Measurements from ENCODE around the gene N4BP2L1. TPM values are rescaled to one million over a fixed set of nuclear protein-coding genes. Genes with fewer than 3 reads are reported as not detected.

The N4BP2L1 gene
- polyA plus RNA-seq (2013, experiment 1 of 2; ENCODE audit: insufficient read length): 0.73 TPM
- 1.1 TPM for polyA plus RNA-seq (2013, experiment 2 of 2; ENCODE audit: insufficient read length)

DNA sequence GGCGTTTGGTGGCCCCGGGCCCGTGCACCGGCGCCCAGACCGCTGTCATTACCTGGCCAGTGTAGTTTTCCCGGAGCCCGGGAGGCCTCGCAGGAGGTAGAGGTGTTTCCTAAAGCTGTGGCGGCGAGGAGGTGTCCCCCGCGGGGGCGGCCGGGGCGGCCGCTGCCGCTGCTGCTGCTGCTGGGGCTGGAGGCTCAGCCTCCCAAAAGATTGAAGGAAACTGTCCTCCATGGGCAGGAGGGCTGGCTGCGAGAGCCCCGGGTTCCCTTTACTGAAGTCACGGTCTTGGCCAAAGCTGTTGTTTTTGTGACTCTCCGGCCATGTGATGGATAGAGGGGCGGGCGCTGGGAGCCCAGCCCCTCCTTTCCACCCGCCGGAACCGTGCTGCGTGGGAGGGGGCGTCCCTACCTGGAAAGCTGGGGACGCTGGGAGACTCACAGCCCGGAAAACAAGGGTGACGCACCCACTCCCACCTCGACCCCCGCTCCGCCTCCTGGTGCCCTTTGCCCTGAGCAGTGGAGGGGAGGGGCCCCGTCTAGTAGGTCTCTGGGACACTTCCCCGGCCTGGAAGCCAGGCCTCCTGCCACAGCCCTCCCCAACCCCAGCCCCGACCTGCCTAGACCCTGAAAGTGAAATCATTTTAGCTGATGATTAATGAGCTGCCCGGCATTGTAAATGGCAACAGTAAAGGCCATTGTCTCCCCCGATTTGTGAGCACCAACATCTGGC is at the start of gene N4BP2L1:
N4BP2L1 (minus strand) TSS at position 279 of the 729 bp plus-strand sequence; CDS start at position 231, 48 bp downstream.
- peak; percentile 35 for DNase-seq

DNA sequence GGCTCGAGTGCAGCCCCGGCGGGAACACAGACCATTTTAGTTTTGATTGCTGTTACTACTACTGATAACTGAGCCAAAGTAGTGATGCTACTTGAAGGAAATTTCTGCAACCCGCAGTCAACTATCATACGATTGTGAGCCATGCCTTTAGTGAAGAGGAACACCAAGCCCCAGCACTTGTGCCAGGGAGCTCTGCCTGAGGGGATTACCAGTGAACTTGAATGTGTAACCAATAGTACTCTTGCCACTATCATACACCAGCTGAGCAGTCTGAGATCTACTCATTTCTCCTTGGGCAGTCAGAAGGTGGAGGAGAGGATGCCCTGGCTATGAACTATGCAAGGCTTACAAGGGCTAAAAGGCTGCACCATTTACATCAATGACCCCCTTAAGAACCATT is 49.0 kb upstream of the N4BP2L1 start:
- no peak for DNase-seq

DNA sequence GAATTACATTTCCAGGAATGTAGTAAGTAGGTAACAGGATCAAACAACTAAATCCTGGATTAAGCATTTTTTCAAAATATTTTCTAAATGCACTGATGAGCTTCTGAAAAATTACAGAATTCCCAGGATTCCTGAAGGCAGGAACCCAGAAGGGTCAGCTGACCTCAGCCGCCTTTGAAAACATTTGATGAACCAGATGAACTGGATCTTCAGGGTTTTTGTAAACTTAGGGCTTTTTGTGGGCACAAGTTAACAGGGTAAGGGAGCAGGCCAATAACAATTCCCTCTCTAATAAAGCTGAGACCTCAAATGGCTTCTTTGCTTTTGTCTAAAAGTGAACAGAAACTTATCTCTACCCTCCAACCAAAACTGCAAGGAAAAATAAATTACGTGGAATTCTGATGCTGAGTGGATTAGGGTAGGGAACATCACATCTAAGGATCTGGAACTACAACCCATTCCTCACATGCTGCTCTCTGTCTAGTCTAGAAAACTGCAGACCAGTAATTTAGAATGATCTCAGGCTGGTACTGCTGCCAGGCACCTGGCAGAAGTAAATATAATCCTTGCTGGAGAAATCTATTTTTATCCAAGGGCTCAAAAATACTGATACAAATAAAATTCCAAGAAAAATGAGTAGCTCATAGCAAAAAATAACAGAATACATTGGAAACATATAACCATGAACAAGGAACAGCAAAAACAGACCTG is 48.2 kb upstream of the N4BP2L1 start:
- DNase-seq: no peak

DNA sequence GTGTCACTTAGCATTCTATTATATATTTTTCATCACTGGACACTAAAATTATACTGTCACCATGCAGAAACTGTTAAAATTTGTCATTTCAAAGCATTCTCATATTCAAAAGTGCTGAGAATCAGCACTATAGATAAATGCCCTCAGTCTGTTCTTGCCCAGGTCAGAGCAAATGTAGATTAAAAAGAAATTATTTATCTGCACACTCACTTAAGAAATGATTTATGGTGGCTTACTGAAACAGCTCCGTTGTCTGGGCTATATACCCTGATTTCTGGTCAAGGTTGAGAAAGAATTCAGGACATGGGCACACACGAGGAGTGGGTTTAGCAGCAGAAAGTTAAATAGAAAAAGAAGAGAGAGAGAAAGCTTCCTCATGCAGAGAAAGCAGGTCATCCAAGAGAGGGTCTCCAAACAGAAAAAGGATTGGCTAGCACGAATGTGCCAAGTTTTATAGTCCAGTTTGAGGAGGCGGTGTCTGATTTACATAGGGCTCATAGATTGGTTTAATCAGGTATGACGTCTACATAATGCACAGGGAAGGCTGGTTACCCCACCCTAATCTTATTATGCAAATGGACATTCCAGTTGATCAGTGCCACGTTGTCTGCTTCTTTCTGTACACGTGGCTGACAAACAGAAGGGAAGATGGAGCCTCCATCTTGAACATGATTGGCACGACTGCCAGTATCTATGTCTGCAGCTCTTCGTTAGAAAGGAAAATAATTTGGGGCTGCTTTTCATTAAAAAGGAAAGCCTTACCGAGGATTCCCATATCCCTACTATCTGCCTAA is 47.3 kb upstream of the N4BP2L1 start:
- no peak for DNase-seq

DNA sequence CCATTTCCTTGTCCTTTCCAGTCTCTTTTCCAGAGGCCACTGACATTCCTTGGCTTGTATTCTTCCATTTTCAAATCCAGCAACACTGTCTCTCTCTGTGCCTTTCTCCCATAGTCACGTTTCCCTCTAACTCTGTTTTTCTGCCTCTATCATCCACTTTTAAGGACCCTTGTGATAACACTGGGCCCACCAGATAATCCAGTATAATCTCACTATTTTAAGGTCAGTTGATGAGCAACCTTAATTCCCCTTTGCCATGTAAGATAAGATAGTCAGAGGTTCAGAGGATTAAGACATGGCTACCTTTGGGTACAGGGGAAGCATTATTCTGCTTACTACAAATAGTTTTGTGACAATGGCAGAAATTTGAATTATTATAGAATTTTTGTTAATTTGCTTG is 45.7 kb upstream of the N4BP2L1 start:
- no peak for DNase-seq

DNA sequence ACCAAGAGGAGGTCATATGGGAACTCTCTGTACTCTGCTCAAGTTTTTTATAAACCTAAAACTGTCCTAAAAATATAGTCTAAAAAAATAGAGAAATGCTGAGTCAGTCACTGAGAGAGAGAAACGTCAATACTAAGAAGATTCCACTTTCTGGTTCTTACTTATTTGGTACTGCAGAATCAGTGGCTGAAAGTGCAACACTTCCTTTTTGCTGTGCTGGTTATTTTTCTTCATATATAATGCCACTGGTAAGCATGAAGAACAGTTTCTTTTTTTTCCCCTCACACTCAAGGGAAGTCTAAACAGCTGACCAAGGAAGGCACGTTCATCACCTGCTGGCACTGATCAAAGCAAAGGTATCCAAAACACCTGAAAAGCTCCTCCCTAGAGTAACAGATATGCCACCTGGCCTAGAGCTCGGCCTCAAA is 44.3 kb upstream of the N4BP2L1 start:
- DNase-seq: peak; percentile 4

DNA sequence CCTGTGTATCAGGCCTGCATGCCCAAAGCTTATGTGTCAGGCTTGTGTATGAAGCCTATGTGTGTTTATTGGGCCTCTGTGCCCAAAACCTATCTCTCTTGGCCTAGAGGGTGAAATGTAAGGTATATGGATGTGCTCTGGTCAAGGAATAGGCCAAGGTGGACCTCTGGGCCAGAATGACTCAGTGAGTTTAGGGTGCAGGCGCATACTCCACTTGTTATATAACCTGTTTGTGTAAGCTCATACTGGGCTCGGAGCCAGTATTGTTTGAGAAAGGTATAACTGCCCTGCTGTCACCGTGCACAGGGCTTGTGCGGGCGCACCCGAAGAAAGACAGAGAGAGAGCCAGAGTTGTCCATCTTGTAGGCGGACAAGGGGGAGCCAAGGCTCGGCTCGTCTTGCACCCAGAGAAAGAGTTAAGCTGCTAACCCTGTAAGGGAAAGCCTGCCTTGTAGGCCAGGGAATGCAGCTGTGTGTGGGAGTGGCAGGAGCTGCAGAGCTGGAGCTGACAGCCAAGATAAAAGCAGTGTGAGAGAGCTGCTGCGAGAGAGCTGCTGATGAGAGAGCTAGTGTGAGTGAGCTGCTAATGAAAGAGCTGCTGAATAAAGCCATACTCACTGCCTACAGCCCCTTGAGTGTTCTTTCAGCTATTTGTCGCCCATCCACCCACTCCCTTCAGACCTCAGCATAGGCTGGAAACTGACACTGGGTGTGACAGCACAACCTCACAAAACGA is 43.4 kb upstream of the N4BP2L1 start:
- DNase-seq: peak; percentile 3

DNA sequence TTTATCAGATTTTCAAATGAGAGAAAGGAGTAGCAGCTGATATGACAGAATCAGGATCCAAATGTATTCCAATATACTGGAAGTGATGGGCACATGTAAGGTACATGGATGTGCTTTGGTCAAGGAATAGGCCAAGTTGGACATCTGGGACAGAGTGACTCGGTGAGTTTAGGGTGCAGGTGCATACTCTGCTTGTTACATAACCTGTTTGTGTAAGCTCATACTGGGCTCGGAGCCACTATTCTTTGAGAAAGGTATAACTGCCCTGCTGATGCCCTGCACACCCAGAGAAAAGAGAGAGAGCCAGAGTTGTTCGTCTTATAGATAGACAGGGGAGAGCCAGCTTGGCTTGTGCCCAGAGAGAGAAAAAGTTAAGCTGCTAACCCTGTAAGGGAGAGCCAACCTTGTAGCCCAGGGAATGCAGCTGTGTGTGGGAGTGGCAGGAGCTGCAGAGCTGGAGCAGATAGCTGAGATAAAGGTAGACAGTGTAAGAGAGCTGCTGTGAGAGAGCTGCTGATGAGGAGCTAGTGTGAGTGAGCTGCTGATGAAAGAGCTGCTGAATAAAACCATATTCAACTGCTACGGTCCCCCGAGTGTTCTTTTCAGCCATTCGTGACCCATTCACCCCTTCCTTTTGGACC is 40.7 kb upstream of the N4BP2L1 start:
- DNase-seq: no peak

DNA sequence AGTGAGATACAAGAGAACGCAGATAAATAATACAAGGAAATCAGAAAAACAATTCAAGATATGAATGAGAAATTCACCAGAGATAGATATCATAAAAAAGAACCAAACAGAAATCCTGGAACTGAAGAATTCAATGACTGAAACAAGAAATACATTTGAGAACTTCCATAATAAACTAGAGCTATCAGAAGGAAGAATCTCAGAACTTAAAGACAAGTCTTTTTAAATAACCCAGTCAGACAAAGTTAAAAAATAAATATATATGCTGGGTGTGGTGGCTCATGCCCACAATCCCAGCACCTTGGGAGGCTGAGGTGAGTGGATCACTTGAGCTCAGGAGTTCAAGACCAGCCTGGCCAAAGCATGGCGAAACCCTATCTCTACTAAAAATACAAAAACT is 28.7 kb upstream of the N4BP2L1 start:
- no peak for DNase-seq

DNA sequence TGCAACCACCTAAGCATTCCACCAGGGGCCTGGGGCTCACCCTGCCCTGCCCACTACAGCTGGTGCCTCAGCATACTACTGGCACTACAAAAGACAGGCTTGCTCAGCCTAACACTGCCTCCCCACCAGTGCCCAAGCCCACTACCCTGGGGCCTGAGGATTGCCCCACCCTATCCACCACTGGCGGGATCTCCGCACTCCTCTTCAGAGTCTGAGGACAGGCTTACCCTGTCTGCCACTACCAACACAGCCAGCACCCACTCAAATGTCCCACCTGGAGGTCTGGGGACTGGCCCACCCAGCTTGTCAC is 27.6 kb upstream of the N4BP2L1 start:
- DNase-seq: no peak

DNA sequence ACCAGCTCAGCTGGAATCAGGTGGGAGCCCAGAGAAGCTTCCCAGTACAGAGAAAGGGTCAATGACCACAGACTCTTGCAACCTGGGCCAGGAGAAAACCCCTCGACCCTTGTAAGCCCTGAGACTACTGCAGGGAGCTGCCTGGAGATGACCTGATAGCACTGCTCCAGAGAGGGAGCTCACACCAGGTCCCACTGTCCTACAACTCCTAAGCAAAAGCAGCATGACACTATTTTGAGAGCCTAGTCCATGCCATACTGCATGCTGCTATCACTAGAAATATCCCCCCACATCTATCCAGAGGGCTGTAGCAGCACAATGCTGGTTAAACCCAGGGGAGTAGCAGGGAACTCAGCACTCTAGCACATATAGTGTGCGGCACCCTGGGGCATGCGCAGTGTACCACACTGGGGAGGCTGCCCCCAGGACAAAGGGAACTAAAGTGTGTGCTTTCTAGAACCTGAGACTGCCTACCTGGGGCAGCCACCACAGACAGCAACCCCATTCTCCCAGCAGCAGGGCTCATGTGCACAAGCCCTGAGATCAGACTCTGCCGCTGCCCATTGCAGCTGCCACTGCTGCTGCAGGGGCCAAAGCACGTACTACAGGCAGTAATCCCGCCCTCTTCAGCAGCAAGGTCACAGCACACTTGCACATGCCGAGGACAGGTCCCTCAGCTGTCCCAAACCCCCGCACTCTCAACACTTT is 27.1 kb upstream of the N4BP2L1 start:
- DNase-seq: no peak

DNA sequence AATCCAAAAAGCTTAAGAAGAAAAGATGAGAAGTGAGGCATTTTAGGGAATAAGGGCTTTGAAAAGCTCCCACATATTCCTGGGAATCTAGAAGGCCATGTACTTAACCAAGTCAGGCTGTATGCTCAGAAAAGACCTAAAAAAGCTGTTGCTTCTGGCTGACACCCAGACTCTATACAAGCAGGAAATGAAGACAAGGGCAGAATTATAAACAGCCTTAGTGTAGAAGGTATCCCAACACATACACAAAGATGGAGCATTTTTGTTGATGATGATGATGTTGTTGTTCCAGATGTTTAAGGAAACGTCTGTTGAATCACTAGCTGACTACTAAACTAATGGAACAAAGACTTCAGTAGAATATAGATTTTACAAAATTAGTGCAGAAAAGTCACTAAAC is 26.1 kb upstream of the N4BP2L1 start:
- DNase-seq: no peak

DNA sequence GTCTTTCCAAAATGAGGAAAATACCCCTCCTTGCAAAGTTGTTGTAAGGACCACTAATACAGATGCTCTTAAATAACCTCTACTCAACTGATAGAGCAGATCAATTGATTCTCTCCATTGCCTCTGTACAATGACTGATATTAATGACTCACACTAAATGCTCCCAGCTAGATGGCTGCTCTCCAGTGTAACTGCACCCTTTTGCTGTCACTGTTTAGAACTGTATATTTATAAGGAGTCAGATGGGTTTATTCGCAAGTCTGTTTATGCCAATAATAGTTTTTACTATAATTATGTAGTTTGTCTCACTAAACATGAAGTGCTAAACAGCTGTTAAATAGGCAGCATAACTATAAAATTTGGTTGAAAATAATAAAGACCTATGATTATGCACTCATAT is 21.0 kb upstream of the N4BP2L1 start:
- no peak for DNase-seq

DNA sequence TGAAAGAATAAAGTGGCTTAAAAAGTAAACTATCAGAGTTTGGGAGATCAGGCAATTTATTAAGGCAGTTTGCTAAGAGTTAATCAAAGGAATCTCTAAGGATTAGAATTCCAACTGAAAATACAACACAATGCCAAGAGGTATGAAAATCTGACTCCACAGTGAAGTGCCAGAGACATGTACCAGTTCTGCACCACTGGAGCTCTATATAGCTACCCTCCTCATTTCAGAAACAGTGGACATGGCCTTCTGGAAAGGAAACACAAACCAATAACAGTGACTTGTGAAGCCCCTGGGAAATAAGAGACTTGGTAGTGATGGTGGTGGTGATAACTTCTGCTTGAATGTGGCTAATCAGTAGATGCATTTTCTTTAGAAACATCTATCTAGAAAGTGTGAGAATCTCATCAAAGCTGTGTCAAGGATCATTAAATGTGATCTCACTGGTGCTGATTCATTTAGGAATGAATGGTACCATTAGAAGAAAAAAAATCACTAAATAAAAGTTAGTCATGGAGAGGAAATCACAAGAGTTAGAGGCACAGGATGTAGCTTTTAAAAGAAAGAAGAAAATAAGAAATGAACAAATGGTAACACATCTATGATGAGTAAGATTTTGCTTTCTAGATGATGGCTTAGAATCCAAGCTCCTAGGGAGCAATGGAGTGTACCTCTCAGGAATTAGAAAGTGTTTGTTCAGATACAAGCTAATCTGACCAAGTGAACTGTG is 20.1 kb upstream of the N4BP2L1 start:
- no peak for DNase-seq

DNA sequence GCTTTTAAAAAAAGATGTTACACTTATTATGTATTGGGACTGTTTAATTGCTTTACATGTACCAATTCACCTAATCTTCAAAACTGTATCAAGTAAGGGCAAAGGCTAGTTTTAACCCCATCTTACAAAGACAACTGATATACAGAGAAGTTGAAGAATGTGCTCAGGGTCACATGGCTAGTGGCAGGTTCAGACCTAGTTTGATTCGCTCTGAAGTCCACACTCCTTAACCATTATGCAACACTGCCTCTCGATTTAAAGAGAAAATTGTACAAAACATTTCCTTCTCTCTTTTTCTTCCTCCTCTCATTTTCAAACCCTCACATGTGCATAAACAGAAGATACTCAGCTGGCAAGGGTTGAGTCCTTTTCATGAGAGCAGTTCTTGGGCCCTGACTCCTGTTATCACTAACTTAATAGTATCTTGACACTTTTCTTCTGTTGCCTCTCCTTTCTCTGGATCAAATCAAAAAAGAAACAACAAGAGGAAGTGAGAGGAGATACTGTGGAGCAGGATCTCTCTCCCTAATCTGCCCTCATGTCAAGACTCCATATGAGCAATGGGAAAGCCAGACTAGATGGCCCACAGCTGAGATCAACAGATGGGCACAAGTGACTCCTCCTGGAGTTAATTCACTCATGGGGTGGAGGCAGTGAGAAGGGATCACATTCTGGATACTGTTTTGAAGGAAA is 19.0 kb upstream of the N4BP2L1 start:
- DNase-seq: no peak

DNA sequence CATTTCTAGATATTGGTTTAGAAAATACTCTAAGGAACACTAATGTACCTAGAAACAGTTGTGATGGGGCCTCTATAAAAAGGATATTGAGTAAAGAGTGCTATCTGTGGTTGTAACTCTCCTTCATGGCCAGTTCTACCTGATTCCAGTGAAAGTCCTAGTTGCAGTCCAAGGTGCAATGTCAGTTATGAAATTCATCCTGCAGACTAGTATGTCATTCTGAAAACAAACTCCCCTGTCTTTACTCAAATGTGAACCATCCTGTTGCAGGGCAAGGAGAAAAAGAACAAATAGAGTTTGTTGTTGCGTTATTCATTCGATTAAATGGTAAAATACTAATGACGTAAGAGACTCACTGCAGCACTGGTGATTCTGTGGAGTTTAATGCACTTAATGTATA is 18.3 kb upstream of the N4BP2L1 start:
- DNase-seq: no peak

DNA sequence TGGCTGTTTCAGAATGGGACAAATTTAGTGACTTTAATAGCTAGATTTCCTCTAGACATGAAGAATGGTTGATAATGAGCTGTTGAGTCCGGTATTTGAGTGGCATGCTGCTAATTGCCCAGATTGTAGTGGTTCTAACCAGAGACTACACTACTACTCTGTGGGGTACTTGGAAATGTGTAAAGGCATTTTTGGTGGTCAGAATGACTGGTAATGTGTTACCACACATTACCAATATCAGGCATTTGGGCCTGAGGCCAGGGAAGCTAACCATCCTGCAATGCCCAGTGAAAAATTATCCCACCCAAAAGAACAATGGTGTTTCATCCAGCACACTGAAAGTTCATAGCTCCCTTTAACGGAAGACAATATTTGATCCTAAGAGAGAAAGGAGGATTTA is 17.5 kb upstream of the N4BP2L1 start:
- DNase-seq: no peak

DNA sequence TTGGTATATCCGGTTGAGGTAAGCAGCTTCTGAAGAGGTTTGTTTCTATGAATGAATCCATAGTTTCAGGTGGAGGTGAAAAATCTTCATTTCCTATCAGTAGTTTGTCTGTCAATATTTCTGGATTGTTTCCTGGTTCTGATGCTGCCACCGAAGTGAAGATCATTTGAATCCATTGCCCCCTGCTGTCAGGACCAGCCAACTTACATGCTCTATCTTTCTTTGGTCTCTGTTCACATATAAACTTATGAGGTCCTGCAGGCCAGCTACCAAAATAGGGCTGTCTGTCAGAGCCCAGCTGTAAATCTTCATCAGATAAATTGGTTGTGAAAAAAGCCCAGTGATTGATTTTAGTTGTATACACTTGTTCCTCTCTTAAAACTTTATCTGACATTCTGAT is 15.2 kb upstream of the N4BP2L1 start:
- DNase-seq: no peak

DNA sequence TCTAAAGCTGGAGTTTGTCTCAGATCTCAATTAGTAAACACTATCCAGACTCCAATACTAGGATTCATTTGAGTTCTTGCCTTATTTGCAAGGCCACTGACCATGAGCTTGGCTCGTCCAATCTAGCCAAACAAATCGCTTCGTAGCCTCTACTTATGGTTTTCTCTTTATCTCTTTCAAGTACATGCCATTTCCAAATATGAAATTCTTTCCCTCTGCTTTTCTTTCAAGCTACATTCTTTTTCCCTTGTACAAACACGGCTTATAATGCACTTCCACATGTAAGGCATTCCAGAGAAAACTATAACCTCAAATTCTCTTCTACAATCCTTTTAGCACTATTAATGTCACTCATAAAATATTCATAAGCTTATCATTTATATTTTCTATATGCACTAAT is 10.9 kb upstream of the N4BP2L1 start:
- DNase-seq: peak; percentile 62

DNA sequence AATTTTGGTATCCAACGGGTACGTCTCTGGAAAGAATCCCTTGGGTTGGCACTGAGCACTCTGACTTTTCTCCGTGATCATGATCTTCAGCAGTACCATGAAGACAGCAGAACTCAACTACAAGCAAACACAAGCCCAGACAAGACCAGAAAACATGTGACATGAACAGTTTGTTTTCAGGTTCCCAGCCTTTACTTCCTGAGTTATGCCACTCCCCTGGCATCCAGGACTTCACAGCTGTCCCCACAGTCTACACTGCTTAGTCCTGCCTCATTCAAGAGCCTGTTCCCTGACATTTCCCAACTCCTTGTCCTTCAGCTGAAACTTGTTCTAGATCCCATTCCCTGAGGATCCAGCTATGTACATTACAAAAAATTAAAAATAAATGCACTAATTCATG is 4.9 kb upstream of the N4BP2L1 start:
- no peak for DNase-seq

All from fibroblast of skin of back (primary cell).